GM15510 (cell line): ENCODE results near the gene SLC4A2.
A peak's percentile ranks its signal among the peaks of the same experiment; 100 is the strongest.

ENCODE experiments used
- POLR2A ChIP-seq: IDR thresholded peaks from 3 replicates; pipeline ENCODE4 v1.6.1; 2011; ENCODE audit warnings: borderline replicate concordance; ENCODE audit not compliant: insufficient read length; ENCODE audit errors: extremely low read depth

The SLC4A2 gene

DNA sequence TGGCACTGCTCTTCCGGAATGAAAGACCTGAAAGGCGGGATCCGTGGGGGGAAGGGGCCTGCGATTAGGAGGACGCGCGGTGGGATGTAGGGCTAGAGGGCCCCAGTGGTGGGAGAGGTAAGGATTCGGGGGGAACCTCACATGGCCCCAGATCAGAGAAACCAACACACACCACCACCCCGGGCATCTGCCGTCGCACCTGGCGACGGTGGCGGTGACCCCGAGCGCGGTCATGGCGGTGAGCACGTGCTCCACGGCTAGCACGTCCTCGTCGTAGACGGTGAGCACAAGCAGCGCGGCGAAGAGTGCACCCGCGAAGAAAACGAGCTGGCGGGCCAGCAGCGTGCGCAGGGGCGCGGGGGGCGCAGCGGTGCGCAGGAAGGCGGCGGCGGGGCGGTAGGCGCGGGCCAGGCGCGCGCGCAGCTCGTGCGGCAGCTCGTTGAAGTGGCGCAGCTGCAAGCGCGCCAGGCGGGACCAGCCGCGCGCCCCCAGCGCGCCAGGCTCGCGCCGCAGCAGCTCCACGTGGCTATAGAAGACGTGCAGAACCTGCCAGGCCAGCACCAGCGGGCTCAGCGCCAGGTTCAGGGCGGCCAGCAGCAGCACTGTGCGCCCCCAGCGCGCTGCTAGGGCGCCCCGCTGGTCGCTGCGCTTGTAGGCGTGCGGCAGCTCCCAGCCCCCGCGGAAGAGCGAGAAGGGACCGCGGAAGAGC lies 40.8 kb upstream of the SLC4A2 start:
- no peak for TF ChIP-seq POLR2A

DNA sequence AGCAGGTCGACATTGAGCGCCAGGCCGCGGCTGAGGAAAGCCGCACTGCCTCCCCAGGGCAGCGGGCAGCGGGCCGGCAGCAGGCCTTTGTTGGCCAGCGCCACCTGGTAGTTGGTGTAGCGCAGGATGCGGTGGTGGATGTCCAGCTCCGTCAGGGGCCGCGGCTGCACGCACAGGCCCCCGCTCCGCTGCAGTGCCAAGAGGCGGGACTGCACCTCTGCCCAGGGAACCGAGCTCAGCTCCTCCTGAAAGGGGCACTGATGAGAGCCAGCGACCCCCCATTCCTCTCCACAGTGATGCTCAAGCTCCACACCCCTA lies 40.3 kb upstream of the SLC4A2 start:
- no peak for TF ChIP-seq POLR2A

DNA sequence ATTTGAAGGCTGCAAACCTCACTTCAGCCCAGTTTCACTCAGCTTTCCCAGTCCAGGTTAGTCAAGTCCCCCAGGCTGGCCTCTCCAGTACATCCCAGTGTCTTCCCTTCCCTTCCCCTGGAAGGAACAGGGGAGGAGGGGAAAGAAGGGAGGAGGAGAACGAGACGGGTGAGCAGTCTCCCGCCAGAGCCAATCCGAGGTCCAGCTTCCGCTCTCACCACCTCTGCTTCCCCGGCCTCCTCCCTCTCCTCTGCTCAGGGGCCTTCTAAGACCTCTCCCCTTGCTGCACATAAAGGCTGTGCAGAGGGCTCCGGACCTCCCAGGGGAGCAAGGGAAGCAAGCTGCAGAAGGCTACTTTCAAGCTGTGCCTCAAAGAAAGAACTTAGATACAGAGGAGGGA lies 39.2 kb upstream of the SLC4A2 start:
- TF ChIP-seq POLR2A = no peak

DNA sequence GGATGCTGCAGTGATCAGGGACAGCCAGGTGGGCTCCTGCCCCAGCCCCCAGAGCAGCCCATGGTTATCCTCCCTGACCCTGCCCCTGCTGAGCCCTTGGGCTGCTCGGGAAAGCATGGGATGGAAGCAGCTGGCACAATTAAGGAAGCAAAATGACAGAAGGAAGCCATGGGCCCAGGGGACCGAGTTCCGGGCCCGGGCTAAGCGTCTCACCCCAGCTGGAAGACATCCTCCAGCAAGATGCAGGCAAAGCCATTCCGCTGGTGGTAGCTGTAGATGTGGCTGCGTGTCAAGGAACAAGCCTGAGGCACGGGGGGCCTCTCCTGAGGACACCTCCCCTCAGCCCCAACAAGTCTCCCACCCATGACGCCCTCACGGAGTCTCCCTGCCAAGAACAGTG lies 36.2 kb upstream of the SLC4A2 start:
- TF ChIP-seq POLR2A = no peak

DNA sequence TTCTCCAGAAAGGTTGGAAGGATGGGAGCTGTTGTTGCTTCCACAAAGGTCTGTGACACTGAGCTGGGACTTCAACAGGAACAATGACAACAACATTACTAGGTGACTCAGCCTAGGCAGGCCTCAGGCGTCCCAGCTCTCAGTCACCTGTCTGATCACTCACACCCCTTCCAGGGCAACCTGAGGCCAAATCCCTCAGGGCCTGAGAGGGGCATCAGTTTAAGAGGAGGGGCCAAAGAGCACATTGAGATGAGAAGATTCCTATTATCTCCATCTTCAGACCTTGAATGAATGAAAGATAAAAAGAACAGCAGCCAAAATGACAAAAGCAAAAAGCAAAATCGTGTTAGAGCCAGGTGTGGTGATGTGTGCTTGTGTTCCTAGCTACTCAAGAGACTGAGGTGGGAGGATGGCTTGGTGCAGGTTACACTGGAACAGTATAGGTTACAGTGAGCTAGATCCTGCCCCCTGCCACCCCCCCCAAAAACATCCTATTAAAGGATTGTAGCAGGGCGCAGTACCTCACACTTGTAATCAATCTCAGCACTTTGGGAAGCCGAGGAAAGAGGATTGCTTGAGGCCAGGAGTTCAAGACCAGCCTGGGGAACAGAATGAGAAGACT lies 34.8 kb upstream of the SLC4A2 start, which contains the start of gene ATG9B:
Gene ATG9B (minus strand): TSS at position 60 of the 622 bp plus-strand sequence. CDS start 71 bp downstream, outside the sequence.
- no peak for TF ChIP-seq POLR2A

DNA sequence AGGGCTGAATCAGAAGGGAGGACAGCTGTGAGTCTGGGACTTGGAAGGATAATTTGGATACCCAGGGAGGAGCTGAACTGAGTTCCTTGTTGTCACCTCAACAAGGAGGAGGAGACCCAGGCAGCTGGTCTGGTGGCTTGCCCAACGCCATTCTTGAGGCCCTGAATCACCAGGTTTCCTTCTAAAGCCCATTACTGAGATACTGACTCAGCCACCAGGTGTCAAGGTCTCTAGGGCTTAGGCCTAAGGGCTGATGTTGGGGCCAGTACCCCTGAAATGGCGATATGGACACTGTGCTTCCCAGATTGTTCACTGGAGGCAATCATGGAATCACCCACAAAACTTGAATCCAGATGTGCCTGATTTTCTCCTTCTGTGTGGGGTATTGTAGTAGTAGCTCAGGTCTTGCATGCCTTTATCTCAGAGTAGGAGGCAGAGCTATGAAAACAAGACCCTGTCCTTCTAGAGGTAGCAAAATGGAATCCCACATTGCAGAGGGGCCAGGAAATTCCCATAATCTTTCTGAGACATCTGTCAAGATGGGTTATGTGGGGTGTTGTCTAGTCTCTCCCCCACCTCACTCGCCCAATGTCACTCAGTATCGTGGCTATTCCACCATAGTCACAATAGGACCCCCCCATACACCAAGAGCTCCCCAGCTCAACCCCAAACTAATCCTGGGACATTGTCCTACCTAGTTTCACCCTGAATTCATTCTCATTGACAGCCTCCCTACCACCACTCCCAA lies 33.3 kb upstream of the SLC4A2 start:
- no peak for TF ChIP-seq POLR2A

DNA sequence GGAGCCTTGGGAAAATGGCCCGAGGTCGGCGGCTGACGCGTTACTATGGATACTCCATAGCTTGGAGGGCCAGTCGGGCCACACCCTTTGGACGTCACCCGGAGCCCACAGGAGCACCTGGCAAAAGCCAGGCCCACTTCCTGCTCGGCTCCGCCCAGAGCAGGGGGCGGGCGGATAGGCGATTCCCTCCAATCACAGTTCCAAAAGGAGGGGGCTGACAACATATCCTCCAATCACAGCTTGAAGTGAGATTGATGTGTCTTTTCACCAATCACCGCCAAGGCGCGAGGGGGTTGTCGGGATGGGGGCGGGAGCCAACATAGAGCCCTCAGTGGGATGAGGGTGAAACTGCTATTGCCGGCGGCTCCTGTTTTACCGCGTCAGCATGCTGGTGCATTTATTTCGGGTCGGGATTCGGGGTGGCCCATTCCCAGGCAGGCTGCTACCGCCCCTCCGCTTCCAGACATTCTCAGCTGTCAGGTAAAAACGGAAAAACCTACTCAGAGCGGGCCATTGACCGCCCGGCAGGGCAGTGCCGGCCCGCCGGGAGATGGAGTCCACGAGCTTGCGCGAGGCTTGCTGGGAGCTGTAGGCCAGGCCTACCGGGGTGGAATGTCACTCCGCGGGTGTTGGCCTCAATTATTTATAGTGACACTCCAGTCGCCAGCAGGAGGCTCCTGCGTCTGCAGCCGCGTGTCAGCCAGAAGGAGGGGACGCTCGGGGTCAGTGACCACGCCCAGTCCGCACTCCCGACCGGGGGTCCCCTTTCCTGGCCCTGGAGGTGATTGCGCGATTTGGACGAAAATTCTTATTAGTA lies 31.1 kb upstream of the SLC4A2 start, which contains the start of gene ABCB8:
Gene ABCB8 (plus strand): TSS at position 320 of the 817 bp plus-strand sequence. CDS start 66 bp downstream, at position 386.
- peak; percentile 59 for TF ChIP-seq POLR2A

DNA sequence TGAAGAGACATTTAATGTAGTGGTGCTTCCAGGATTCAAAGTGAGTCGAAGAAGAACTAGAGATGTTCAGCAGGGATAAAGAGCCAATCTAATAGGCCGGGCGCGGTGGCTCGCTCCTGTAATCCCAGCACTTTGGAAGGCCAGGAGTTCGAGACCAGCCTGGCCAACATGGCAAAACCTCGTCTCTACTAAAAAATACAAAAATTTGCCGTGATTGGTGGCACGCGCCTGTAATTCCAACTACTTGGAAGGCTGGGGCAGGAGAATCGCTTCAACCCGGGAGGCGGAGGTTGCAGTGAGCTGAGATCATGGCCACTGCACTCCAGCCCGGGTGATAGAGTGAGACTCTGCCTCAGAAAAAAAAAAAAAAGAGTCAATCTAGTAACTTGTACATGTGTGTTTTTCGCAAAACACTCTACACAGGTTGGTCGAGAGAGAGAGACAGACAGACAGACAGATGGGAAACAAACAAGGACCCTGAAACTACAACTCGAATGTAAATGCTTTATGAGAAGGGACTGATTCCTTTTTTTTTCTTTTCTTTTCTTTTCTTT lies 30.4 kb upstream of the SLC4A2 start:
- TF ChIP-seq POLR2A = no peak

DNA sequence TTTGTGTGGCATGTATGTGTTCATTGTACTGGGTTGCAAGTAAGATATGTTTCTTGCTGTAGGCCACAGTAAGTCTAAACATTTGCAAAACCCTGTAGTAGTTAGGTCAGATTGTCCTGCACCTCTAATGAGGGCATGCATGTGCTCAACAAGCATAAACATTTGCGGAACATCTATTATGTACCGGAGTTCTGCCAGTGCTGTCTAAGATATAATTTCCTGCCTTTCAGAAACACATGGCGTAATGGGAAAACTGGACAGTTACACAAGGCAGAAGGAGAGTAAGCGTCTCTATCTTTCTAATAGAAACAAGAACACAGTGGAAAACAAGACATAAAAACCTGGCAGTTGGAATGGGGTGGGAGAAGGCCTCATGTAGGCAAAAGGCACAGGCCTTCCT lies 28.4 kb upstream of the SLC4A2 start:
- no peak for TF ChIP-seq POLR2A

DNA sequence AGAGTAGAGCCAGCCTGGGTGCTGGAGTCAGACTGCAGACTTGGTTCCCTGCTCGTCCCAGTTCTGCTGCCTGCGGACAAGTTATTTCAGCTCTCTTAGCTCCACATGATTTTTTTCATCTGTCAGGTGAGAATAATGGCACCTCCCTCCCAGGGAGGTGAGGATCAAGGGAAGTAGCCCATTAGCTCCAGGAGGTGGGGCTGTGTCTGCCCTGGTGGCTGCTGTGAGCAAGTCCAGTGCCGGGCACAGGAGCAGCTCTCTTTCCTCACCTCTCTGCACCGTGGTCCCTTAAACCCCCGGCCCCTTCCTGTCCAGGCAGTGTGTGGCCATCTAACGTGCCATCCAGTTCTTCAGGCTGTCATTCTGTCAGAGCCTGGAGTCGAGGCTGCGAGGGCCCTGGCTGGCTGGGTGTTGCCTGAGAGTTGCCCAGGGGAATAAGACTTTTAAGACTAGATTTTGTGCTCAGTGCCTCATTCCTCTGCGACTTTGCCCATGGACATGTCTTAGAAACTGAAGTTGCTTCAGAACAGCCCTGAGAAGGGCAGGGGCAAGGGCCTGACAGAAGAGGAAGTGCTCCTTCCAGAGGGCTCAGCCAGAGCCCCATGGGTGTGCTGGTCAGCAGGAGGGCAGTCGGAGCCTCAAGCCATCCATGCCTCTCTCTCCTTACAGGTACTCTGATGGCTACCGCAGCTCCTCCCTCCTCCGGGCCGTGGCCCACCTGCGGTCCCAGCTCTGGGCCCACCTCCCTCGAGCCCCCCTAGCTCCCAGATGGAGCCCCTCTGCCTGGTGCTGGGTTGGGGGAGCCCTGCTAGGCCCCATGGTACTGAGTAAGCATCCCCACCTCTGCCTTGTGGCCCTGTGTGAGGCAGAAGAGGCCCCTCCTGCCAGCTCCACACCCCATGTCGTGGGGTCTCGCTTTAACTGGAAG lies 26.2 kb upstream of the SLC4A2 start:
- no peak for TF ChIP-seq POLR2A

DNA sequence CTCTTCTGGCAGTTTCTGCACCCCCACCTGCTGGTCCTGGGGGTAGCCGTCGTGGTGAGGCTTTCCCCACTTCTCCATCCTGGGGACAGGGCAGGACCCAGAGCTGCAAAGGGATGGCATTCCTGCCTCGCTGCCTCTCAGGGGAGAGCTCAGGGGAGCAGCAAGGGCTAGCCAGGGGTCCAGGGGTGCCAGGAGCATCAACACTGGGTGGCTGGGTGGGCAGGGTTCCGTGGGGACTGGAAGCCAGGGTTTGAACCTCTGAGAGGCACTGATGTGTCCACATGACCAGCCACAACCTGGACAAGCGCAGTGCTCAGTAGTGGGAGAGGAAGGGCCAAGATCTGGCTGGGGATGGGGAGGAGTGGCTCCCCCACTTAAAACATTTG lies 25.5 kb upstream of the SLC4A2 start:
- no peak for TF ChIP-seq POLR2A

DNA sequence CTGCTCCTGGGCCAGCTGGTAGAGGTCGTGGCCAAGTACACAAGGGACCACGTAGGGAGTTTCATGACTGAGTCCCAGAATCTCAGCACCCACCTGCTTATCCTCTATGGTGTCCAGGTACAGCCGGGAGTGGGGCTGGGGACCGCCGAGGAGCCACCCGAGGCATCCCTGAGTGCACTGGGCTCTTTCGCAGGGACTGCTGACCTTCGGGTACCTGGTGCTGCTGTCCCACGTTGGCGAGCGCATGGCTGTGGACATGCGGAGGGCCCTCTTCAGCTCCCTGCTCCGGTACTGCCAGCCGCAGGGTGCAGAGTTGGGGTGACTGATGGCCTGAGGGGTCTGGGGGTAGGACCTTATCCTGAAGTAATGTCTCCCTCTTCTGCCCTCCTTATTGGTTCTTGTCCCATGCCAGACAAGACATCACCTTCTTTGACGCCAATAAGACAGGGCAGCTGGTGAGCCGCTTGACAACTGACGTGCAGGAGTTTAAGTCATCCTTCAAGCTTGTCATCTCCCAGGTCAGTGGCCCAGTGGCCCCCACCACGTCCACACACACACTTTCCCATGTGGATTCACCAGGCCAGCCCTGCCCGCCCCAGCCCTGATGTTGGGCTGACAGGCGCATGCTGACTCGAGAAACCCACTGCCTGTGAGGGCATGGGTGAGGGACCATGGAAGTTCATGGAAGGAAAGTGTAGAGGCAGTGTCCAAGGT lies 24.9 kb upstream of the SLC4A2 start:
- no peak for TF ChIP-seq POLR2A
